MCF 10A (cell line): ENCODE data around the gene ILF2. TPM values are rescaled to one million over a fixed set of nuclear protein-coding genes. Genes with fewer than 3 reads are reported as not detected.

Source experiments
- BruUV-seq: library from RNA; stranded (reverse); fragments of 400-500 nt; replicated peaks from 2 replicates; lab custom pipeline; 2021; lab: Mats Ljungman, UMichigan
- CTCF ChIA-PET: fragments of 300-600 bp; sonication (Branson Sonifier 250); formaldehyde crosslinking; extraction: SDS; loops from one replicate; lab custom pipeline; 2021; ENCODE audit warnings: antibody characterized with exemption, inconsistent platforms; lab: Yijun Ruan, JAX
- POLR2A ChIA-PET: fragments of 300-600, 350-650 bp; sonication (Branson Sonifier 250); formaldehyde crosslinking; extraction: SDS; loops from one replicate; lab custom pipeline; 2020; ENCODE audit warnings: antibody characterized with exemption, inconsistent platforms; lab: Yijun Ruan, JAX
- DNase-seq: peaks from one replicate; pipeline ENCODE4 v3.0.0-alpha.2; 2018; ENCODE audit not compliant: unreplicated experiment
- H3K27ac Mint-ChIP-seq: one replicate; pipeline ENCODE4 v1.8.0; 2022; ENCODE audit warnings: mild to moderate bottlenecking, low read depth, mixed read lengths; ENCODE audit not compliant: unreplicated experiment
- H3K27me3 Mint-ChIP-seq: one replicate; pipeline ENCODE4 v1.8.0; 2022; ENCODE audit warnings: mixed read lengths; ENCODE audit not compliant: insufficient read depth, unreplicated experiment
- H3K36me3 Mint-ChIP-seq: one replicate; pipeline ENCODE4 v1.8.0; 2022; ENCODE audit warnings: mild to moderate bottlenecking, moderate library complexity, mixed read lengths; ENCODE audit not compliant: insufficient read depth, unreplicated experiment
- H3K4me1 Mint-ChIP-seq: one replicate; pipeline ENCODE4 v1.8.0; 2022; ENCODE audit warnings: mixed read lengths; ENCODE audit not compliant: insufficient read depth, unreplicated experiment
- H3K4me3 Mint-ChIP-seq: one replicate; pipeline ENCODE4 v1.8.0; 2022; ENCODE audit warnings: mild to moderate bottlenecking, moderate library complexity, mixed read lengths; ENCODE audit not compliant: unreplicated experiment
- H3K9me3 Mint-ChIP-seq: one replicate; pipeline ENCODE4 v1.8.0; 2022; ENCODE audit warnings: mixed read lengths; ENCODE audit not compliant: unreplicated experiment
- intact Hi-C: fragments of 100-400 bp; cut with micrococcal nuclease; formaldehyde crosslinking; loops from 2 replicates; pipeline ENCODE4 v1.14.1; 2022
- microRNA-seq: library from miRNA; unstranded; fragments of <30 nt; microRNA quantifications from one replicate; pipeline ENCODE4 v1.2.0, GENCODE V29; 2022
- total RNA-seq: library from RNA; stranded (reverse); gene quantifications from 2 replicates; pipeline ENCODE4 v1.2.3, GENCODE V29; 2022
- TF ChIP-seq, protein P1 (sequence below): fragments of 200-600 bp; IDR thresholded peaks from one replicate; pipeline ENCODE4 v1.8.0; 2022; ENCODE audit warnings: antibody characterized with exemption, mild to moderate bottlenecking; ENCODE audit not compliant: unreplicated experiment

The ILF2 gene
- total RNA-seq, 1 experiment from 2014 or later: 348 TPM

GRCh38 chr1:153612755-153613331, 58.0 kb downstream of the ILF2 start, which contains the start of gene S100A16:
TSS of gene S100A16 (minus strand) at chr1:153613137. CDS start at chr1:153608151, 4,986 bp downstream.
- peaks cover 30% of the 10 kb centered on the region for H3K36me3 Mint-ChIP-seq
- CTCF ChIA-PET: interaction anchor here (0.6 to 11.8 kb wide), 20 partner anchors 10 to 374 kb away, joined by 3 to 214 read pairs (median 4); partner anchors contain the start of genes CHTOP, RAB13, S100A1 and S100A13
- peaks cover 80% of the 10 kb centered on the region for H3K4me1 Mint-ChIP-seq
- no peaks in the 10 kb centered on the region for H3K27me3 Mint-ChIP-seq
- TF ChIP-seq, protein P1, sequence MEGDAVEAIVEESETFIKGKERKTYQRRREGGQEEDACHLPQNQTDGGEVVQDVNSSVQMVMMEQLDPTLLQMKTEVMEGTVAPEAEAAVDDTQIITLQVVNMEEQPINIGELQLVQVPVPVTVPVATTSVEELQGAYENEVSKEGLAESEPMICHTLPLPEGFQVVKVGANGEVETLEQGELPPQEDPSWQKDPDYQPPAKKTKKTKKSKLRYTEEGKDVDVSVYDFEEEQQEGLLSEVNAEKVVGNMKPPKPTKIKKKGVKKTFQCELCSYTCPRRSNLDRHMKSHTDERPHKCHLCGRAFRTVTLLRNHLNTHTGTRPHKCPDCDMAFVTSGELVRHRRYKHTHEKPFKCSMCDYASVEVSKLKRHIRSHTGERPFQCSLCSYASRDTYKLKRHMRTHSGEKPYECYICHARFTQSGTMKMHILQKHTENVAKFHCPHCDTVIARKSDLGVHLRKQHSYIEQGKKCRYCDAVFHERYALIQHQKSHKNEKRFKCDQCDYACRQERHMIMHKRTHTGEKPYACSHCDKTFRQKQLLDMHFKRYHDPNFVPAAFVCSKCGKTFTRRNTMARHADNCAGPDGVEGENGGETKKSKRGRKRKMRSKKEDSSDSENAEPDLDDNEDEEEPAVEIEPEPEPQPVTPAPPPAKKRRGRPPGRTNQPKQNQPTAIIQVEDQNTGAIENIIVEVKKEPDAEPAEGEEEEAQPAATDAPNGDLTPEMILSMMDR: no peak
- peak within 1 kb of the TSS; percentile 94 for H3K27ac Mint-ChIP-seq
- peak; percentile 98 for DNase-seq
- H3K4me3 Mint-ChIP-seq: peak within 1 kb of the TSS; percentile 90
- no TSS peak for BruUV-seq
- intact Hi-C loops: loop anchor here (1.0 kb wide), 1 partner anchor 21 kb away; the partner anchor contains the start of gene CHTOP
- POLR2A ChIA-PET: interaction anchor here (0.5 to 46.1 kb wide), 40 partner anchors 3 to 795 kb away, joined by 3 to 1272 read pairs (median 7); partner anchors contain the start of genes CHTOP, CREB3L4, GATAD2B and ILF2
- no peaks in the 10 kb centered on the region for H3K9me3 Mint-ChIP-seq

GRCh38 chr1:153612111-153612754, 58.6 kb downstream of the ILF2 start:
- H3K36me3 Mint-ChIP-seq: peaks cover 36% of the 10 kb centered on the region
- TF ChIP-seq, protein P1: no peak
- DNase-seq: peak; percentile 65
- no TSS peak for BruUV-seq
- intact Hi-C loops: no loop called here
- H3K9me3 Mint-ChIP-seq: no peaks in the 10 kb centered on the region
- POLR2A ChIA-PET: interaction anchor here (0.5 to 46.1 kb wide), 41 partner anchors 3 to 1620 kb away, joined by 3 to 1272 read pairs (median 7); partner anchors contain the start of genes CHTOP, CREB3L4, GATAD2B and ILF2
- no peaks in the 10 kb centered on the region for H3K27me3 Mint-ChIP-seq
- H3K27ac Mint-ChIP-seq: peak overlapping the region; percentile 94
- CTCF ChIA-PET: interaction anchor here (0.6 to 11.8 kb wide), 18 partner anchors 10 to 358 kb away, joined by 3 to 214 read pairs (median 4); partner anchors contain the start of genes CHTOP, S100A1 and S100A13
- peaks cover 75% of the 10 kb centered on the region for H3K4me1 Mint-ChIP-seq
- peak overlapping the region; percentile 90 for H3K4me3 Mint-ChIP-seq

Small RNA genes within 50 kb of the gene (microRNA-seq; reads per million reads assigned to microRNA genes)
- not detected for gene MIR8083

Other genes starting within 250 kb of the ILF2 start
- not detected in 2 replicates for gene S100A7, start 210.3 kb downstream of the ILF2 start, total RNA-seq
- 2,571 and 2,904 TPM in 2 replicates for gene S100A6, start 135.0 kb downstream of the ILF2 start, total RNA-seq
- not detected in 2 replicates for gene S100A5, start 130.1 kb downstream of the ILF2 start, total RNA-seq
- 27.2 and 60.7 TPM in 2 replicates for gene S100A4, start 125.2 kb downstream of the ILF2 start, total RNA-seq
- 85.7 and 90.0 TPM in 2 replicates for gene S100A3, start 121.7 kb downstream of the ILF2 start, total RNA-seq
- gene S100A2, start 105.1 kb downstream of the ILF2 start, total RNA-seq: 5,064 and 5,163 TPM in 2 replicates
- 1,014 and 1,213 TPM in 2 replicates for gene S100A16, start 57.9 kb downstream of the ILF2 start, total RNA-seq
- gene S100A14, start 54.7 kb downstream of the ILF2 start, total RNA-seq: 264 and 332 TPM in 2 replicates
- 210 and 236 TPM in 2 replicates for gene S100A13, start 43.5 kb downstream of the ILF2 start, total RNA-seq
- 0.74 TPM in 1 of 2 replicates, not detected in the other for gene S100A1, start 42.6 kb downstream of the ILF2 start, total RNA-seq
- 147 and 156 TPM in 2 replicates for gene CHTOP, start 36.9 kb downstream of the ILF2 start, total RNA-seq
- gene SNAPIN, start 12.3 kb downstream of the ILF2 start, total RNA-seq: 55.9 and 63.7 TPM in 2 replicates
- not detected in 2 replicates for gene NPR1, start 7.7 kb upstream of the ILF2 start, total RNA-seq
- gene INTS3, start 57.1 kb upstream of the ILF2 start, total RNA-seq: 68.7 and 88.3 TPM in 2 replicates
- 11.1 and 12.8 TPM in 2 replicates for gene SLC27A3, start 104.4 kb upstream of the ILF2 start, total RNA-seq